Measurements from ENCODE around the gene MAP4K2.

- TF ChIP-seq POLR2A (IDR thresholded peaks at IDR 0.05; ENCODE audit: low read depth, low read length) (no peak), POLR2AphosphoS5 (IDR thresholded peaks at IDR 0.05; ENCODE audit: low read depth, low read length) (no peak), SPI1 (IDR thresholded peaks at IDR 0.05; ENCODE audit: low read depth, low read length) (no peak), TAF1 (IDR thresholded peaks at IDR 0.05; ENCODE audit: low read depth, low read length) (no peak)
Observed at GRCh38 chr11:64754124-64754918, 48.7 kb downstream of the MAP4K2 start.

Measured in GM12891 (cell line).